Nucleus accumbens (tissue), 56 donors: ENCODE measurements around the gene IGLL1.
"Not testable (repeated sequence)": the region's sequence is repeated elsewhere in the genome, so short reads cannot be mapped to it uniquely, and the experiment has no call there.

Experiments
- DNase-seq, 56 donors: peaks; one replicate each; lab custom pipeline; 2025; lab: John Stamatoyannopoulos, UW

Gene IGLL1

DNA sequence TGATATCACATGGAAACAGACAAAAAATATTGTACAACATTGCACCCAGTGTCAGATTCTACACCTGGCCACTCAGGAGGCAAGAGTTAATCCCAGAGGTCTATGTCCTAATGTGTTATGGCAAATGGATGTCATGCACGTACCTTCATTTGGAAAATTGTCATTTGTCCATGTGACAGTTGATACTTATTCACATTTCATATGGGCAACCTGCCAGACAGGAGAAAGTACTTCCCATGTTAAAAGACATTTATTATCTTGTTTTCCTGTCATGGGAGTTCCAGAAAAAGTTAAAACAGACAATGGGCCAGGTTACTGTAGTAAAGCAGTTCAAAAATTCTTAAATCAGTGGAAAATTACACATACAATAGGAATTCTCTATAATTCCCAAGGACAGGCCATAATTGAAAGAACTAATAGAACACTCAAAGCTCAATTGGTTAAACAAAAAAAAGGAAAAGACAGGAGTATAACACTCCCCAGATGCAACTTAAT lies 36.5 kb downstream of the IGLL1 start:
- not testable (repeated sequence) for DNase-seq

DNA sequence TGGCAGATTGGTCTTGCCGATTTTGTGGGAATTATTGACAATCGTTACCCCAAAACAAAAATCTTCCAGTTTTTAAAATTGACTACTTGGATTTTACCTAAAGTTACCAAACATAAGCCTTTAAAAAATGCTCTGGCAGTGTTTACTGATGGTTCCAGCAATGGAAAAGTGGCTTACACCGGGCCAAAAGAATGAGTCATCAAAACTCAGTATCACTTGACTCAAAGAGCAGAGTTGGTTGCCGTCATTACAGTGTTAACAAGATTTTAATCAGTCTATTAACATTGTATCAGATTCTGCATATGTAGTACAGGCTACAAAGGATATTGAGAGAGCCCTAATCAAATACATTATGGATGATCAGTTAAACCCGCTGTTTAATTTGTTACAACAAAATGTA lies 37.2 kb downstream of the IGLL1 start:
- no peak for DNase-seq

DNA sequence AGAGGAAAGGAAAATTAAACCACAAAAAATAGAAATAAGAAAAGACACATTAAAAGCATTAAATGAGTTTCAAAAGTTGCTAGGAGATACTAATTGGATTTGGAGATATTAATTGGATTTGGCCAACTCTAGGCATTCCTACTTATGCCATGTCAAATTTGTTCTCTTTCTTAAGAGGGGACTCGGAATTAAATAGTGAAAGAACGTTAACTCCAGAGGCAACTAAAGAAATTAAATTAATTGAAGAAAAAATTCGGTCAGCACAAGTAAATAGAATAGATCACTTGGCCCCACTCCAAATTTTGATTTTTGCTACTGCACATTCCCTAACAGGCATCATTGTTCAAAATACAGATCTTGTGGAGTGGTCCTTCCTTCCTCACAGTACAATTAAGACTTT lies 37.7 kb downstream of the IGLL1 start:
- not testable (repeated sequence) for DNase-seq

DNA sequence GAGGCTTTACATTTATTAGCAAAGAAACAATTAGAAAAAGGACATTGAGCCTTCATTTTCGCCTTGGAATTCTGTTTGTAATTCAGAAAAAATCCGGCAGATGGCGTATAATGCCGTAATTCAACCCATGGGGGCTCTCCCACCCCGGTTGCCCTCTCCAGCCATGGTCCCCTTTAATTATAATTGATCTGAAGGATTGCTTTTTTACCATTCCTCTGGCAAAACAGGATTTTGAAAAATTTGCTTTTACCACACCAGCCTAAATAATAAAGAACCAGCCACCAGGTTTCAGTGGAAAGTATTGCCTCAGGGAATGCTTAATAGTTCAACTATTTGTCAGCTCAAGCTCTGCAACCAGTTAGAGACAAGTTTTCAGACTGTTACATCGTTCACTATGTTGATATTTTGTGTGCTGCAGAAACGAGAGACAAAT lies 38.2 kb downstream of the IGLL1 start:
- DNase-seq, result peak in 2 of 56 donors; percentile 16 to 18

DNA sequence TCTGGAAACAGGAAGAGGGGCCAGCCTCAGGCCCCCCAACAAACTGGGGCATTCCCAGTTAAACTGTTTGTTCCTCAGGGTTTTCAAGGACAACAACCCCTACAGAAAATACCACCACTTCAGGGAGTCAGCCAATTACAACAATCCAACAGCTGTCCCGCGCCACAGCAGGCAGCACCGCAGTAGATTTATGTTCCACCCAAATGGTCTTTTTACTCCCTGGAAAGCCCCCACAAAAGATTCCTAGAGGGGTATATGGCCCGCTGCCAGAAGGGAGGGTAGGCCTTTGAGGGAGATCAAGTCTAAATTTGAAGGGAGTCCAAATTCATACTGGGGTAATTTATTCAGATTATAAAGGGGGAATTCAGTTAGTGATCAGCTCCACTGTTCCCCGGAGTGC lies 39.3 kb downstream of the IGLL1 start:
- not testable (repeated sequence) for DNase-seq

DNA sequence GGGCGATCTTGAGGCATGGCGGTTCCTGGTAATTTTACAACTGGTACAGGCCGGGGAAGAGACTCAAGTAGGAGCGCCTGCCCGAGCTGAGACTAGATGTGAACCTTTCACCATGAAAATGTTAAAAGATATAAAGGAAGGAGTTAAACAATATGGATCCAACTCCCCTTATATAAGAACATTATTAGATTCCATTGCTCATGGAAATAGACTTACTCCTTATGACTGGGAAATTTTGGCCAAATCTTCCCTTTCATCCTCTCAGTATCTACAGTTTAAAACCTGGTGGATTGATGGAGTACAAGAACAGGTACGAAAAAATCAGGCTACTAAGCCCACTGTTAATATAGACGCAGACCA lies 40.3 kb downstream of the IGLL1 start:
- not testable (repeated sequence) for DNase-seq

DNA sequence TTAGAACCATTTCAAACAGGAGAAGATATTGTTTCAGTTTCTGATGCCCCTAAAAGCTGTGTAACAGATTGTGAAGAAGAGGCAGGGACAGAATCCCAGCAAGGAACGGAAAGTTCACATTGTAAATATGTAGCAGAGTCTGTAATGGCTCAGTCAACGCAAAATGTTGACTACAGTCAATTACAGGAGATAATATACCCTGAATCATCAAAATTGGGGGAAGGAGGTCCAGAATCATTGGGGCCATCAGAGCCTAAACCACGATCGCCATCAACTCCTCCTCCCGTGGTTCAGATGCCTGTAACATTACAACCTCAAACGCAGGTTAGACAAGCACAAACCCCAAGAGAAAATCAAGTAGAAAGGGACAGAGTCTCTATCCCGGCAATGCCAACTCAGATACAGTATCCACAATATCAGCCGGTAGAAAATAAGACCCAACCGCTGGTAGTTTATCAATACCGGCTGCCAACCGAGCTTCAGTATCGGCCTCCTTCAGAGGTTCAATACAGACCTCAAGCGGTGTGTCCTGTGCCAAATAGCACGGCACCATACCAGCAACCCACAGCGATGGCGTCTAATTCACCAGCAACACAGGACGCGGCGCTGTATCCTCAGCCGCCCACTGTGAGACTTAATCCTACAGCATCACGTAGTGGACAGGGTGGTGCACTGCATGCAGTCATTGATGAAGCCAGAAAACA lies 40.8 kb downstream of the IGLL1 start:
- peak in 53 of 56 donors; percentile 13 to 87 (median 62) for DNase-seq

DNA sequence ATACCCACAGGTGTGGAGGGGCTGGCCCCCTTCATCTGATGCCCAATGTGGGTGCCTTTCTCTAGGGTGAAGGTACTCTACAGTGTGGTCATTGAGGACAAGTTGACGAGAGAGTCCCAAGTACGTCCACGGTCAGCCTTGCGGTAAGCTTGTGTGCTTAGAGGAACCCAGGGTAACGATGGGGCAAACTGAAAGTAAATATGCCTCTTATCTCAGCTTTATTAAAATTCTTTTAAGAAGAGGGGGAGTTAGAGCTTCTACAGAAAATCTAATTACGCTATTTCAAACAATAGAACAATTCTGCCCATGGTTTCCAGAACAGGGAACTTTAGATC lies 41.4 kb downstream of the IGLL1 start:
- not testable (repeated sequence) for DNase-seq

DNA sequence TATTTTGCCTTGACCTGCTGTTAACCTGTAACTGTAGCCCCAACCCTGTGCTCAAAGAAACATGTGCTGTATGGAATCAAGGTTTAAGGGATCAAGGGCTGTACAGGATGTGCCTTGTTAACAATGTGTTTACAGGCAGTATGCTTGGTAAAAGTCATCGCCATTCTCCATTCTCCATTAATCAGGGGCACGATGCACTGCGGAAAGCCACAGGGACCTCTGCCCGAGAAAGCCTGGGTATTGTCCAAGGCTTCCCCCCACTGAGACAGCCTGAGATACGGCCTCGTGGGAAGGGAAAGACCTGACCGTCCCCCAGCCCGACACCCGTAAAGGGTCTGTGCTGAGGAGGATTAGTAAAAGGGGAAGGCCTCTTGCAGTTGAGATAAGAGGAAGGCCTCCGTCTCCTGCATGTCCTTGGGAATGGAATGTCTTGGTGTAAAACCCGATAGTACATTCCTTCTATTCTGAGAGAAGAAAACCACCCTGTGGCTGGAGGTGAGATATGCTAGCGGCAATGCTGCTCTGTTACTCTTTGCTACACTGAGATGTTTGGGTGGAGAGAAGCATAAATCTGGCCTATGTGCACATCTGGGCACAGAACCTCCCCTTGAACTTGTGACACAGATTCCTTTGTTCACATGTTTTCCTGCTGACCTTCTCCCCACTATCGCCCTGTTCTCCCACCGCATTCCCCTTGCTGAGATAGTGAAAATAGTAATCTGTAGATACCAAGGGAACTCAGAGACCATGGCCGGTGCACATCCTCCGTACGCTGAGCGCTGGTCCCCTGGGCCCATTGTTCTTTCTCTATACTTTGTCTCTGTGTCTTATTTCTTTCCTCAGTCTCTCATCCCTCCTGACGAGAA lies 42.0 kb downstream of the IGLL1 start:
- not testable (repeated sequence) for DNase-seq

DNA sequence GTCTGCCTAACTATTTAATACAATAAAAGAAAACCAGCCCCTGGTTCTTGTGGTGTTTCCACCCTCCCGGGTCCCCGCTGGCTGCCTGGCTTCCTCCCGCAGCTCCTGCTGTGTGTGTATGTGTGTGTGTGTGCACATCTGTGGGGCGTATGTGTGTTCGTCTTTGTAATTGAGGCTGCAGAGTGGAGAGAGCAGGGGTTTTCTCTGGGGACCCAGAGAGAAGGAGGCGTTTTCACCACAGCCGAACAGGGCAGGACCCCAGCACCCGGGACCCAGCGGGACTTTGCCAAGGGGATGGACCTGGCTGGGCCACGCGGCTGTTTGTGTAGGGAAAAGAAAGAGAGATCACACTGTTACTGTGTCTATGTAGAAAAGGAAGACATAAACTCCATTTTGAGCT lies 42.7 kb downstream of the IGLL1 start:
- no peak for DNase-seq

DNA sequence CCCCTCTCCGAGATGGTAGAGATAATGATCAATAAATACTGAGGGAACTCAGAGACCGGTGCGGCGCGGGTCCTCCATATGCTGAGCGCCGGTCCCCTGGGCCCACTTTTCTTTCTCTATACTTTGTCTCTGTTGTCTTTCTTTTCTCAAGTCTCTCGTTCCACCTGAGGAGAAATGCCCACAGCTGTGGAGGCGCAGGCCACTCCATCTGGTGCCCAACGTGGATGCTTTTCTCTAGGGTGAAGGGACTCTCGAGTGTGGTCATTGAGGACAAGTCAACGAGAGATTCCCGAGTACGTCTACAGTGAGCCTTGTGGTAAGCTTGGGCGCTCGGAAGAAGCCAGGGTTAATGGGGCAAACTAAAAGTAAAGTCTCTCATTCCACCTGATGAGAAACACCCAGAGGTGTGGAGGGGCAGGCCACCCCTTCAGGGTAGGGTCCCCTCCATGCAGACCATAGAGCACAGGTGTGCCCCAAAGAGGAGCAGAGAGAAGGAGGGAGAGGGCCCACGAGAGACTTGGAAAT lies 43.2 kb downstream of the IGLL1 start:
- DNase-seq, result no peak

DNA sequence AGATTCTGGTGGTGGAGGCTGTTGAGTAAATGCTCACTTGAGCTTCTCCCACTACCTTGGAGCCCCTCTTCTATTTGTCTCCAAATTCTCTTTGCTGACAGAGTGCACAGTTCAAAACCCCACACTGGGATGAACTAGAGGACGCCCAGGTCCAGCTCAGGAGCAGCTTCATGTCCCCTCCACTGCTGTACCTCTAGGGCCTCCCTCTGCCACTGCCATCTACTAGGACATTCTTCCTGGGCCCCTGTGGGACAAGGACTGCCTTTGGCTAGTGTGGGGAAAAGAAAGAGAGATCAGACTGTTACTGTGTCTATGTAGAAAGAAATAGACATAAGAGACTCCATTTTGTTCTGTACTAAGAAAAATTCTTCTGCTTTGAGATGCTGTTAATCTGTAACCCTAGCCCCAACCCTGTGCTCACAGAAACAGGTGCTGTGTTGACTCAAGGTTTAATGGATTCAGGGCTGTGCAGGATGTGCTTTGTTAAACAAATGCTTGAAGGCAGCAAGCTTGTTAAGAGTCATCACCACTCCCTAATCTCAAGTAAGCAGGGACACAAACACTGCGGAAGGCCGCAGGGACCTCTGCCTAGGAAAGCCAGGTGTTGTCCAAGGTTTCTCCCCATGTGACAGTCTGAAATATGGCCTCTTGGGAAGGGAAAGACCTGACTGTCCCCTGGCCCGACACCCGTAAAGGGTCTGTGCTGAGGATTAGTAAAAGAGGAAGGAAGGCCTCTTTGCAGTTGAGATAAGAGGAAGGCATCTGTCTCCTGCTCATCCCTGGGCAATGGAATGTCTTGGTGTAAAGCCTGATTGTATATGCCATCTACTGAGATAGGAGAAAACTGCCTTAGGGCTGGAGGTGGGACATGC lies 44.1 kb downstream of the IGLL1 start:
- DNase-seq, result not testable (repeated sequence)

DNA sequence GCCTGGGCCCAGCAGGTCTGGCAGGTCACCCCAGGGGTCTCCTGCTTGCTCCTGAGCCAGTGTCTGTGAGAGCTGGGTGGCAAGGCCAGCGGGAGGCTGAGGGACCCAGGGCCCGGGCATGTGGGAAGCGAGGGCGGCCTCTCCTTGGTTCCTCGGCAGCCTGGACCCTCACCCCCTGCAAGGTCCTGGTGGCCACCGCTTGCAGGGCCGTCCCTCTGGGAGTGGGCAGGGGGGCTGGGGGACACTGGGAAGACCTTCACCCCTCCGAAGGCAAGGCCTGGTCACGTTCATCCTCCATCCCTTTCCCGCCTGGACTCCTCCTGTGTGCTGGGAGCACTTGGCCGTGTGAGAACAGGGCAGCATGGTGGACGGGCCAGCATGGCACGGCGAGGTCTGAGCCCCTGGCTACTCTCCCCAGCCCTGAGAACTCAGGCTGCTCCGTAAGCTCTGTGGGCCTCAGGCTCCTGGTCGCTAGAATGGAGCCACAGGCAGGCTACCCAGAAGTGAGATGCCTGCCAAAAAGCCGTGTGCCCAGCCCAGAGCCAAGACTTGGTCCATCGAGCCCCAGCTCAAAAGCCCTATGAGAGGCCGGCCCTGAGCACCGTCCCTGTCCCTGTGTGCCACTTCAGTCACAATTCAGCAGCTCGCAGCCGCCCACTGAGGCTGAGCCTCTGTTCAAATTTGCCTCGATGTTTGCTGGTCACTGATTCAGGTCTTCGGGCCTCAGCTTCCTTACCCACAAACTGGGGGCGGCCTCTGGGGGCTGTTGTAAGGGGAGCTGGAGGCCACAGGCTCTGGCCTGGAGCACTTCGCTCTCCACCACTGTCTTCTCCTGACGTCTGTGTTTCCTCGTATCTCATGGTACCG lies 45.0 kb downstream of the IGLL1 start:
- DNase-seq, result no peak

DNA sequence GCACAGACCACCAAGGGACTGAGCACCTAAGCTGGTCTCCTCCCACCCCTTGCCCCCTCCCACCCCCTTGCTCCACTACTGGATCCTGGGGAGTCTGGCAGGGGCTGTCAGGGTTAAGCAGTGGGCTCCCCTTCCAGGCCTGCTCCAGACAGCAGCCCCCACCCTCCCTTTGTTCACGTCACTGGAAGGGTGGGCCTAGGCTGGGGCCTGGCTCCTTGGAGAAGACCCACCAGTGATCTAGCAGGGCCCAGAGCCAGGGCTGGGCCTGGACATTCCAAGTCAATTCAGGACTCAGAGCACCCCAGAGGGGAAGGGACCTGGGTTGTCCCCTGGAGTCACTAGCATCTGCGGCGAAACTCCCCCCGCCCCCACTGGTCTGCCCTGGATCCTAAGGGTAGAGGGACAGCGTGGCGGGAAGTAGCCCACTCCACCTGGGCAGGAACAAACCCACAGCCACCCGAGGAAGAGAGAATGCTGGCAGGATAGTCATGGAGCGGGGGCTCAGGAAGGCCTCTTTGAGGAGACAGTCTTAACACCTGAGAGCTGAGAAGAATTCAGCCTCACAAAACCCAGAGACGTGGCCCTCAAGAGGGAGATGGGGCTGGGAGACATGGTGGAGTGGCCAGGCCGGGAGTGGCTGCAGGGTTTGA lies 45.8 kb downstream of the IGLL1 start:
- no peak for DNase-seq

DNA sequence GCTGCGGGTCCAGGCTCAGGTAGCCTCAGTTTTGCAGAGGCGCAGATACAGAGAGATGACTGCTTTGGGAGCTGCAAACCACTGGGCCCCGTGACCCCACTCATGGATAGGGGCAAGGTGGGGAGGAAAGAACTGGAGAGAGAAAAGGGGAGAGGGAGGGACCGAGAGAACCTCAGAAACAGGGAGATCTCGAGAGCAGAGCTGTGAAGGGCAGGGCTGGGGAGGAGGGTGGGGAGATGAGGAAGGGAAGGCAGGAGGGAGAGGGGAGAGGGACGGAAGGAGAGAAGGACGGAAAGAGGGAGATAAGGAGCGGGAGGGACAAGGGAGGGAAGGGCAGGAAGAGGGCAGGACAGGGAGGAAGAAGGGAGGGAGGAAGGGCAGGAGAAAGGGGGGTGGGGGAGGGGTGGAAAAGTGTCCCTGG lies 46.3 kb downstream of the IGLL1 start:
- DNase-seq, result no peak

DNA sequence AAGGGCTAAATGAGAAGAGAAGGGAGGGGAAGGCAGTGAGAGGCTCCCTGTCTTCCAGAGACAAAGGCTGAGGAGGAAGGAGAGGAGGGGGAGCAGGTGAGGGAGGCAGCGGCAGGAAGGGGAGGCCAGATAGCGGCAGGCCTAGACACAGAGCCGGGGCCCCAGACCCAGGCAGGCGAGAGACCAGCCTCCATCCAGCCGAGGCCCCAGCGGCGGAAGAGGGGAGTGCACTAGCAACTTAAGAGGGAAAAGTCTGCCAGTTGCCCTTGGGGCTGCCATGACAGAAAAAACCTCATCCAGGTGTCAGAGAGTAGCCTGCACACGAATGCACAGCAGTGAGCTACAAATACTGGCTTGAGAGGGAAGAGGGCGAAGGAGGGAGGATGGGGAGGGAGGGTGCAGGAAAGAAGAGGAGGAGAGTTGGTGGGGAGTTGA lies 46.7 kb downstream of the IGLL1 start:
- peak in 1 of 56 donors; percentile 11 for DNase-seq

DNA sequence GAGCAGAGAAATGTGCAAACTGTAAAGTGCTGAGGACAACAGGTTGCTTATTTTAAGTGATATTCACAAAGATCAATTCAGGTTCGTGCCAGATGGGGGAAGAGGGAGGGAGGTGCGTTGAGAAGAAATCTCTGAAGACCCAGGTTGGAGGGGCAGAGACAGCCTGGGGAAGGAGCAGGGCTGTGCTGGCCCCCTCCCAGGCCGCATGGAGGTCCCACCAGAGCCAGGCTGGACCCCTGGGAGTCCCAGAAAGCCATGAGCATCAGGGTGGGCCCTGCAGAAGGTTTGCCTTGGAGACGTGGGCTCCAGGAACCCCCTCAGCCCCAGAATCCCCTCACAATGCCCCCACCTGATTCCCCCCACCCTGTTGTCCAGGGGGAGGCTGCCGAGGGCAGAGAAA lies 47.4 kb downstream of the IGLL1 start:
- no peak for DNase-seq

DNA sequence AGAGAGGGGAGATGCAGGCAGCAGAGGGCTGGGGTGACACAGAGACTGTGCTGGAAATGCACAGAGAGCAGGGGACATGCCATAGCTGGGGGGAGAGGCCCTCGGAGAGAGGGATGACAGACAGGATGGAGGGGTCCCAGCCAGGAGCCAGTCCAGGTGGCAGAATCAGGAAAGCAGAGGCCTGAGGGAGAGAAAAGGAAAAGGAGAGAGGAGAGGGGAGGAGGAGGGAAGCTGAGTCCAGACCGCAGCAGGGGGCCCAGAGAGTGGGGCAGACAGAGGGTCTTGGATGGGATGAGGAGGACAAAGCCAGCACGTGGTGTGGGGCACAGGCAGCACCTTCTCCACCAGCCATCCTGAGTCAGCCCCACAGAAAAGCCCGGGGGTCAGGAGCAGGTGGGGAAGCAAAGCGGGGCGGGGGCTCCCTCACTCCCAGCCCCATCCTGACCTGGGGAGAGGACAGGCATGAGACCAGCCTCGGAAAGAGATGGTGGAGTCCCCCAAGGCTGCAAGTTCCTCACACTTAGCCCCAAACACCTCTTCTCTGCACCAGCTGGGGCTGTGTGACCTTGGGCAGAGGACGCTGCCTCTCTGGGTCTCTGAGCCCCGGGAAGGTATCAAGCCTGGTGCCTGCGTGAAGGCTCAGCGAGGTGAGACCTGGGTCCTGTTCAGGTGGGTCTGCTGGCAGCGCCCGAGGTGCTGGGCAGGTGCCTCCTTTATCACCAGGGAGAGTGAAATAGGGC lies 48.0 kb downstream of the IGLL1 start:
- DNase-seq, result no peak
